Lower leg skin (tissue), 4 donors: ENCODE measurements around the gene RARB. TPM values are rescaled to one million over a fixed set of nuclear protein-coding genes. Genes with fewer than 3 reads are reported as not detected.

Source experiments
- DNase-seq, 2 donors: peaks; one replicate each; pipeline ENCODE4 v3.0.0-alpha.2; 2019; ENCODE audit warnings: low spot score in 2 of 2
- H3K4me3 ChIP-seq: fragments of 200-600 bp; sonication (generic); 2 replicates; pipeline ENCODE4 v1.5.1; 2017; ENCODE audit warnings: mild to moderate bottlenecking, low read depth; ENCODE audit not compliant: poor library complexity, severe bottlenecking
- POLR2A ChIP-seq, 2 donors: fragments of 450-650 bp; IDR thresholded peaks; one replicate each; pipeline ENCODE4 v1.6.1; 2016 to 2017; ENCODE audit warnings: antibody characterized with exemption in 2 of 2, mild to moderate bottlenecking in 1 of 2, moderate library complexity in 1 of 2
- WGBS, 2 donors: methylation state at CpG; one replicate each; pipeline ENCODE4 v1.1.5; 2018; 5-methylcytosine and 5-hydroxymethylcytosine counted together
- intact Hi-C: fragments of 100-400 bp; cut with DNase I; formaldehyde crosslinking; loops from one replicate; pipeline ENCODE4 v1.15.0; 2023; ENCODE audit warnings: low total_unique reads
- total RNA-seq, 4 donors: library from RNA; depleted of rRNA; stranded (reverse); fragments of >200 nt; gene quantifications; one replicate each; pipeline ENCODE4 v1.1.0, GENCODE V29; 2016
- TF ChIP-seq, protein P1 (sequence below), 3 donors: fragments of 450-650 bp; IDR thresholded peaks; one replicate each; pipeline ENCODE4 v1.5.1; 2016; ENCODE audit warnings: antibody characterized with exemption in 3 of 3, mild to moderate bottlenecking in 3 of 3, moderate library complexity in 2 of 3

RARB gene
- total RNA-seq, 4 donors from 2014 or later: 0.34 to 6.5 (median 4.4) TPM; not detected in 1

DNA sequence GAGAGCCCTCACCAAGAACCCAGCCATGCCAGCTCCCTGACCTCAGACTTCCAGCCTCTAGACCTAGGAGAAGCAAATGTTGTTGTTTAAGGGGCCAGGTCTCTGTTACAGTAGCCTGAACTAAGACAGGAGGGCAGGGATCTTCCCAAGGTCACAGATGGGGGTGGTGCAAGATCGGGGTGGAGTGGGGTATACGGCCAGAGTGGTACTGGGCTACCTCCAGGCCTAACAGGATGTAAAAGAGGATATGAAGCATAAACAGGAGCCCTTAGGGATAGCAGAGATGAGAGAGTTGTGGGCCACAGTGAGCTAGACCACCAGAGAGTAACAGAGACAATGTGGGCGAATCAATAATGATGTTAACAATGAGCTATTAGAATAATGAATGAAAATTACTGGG is 153.8 kb downstream of the RARB start:
- no peak for DNase-seq
- H3K4me3 ChIP-seq: no peak overlapping the region
- WGBS, 2 donors: 89 to 97% methylated on average over 3 of the region's 3 CpGs
- intact Hi-C loops: no loop called here
- TF ChIP-seq, protein P1, sequence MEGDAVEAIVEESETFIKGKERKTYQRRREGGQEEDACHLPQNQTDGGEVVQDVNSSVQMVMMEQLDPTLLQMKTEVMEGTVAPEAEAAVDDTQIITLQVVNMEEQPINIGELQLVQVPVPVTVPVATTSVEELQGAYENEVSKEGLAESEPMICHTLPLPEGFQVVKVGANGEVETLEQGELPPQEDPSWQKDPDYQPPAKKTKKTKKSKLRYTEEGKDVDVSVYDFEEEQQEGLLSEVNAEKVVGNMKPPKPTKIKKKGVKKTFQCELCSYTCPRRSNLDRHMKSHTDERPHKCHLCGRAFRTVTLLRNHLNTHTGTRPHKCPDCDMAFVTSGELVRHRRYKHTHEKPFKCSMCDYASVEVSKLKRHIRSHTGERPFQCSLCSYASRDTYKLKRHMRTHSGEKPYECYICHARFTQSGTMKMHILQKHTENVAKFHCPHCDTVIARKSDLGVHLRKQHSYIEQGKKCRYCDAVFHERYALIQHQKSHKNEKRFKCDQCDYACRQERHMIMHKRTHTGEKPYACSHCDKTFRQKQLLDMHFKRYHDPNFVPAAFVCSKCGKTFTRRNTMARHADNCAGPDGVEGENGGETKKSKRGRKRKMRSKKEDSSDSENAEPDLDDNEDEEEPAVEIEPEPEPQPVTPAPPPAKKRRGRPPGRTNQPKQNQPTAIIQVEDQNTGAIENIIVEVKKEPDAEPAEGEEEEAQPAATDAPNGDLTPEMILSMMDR (IDR thresholded peaks at IDR 0.05): no peak
- no peak for TF ChIP-seq POLR2A (IDR thresholded peaks at IDR 0.05)

DNA sequence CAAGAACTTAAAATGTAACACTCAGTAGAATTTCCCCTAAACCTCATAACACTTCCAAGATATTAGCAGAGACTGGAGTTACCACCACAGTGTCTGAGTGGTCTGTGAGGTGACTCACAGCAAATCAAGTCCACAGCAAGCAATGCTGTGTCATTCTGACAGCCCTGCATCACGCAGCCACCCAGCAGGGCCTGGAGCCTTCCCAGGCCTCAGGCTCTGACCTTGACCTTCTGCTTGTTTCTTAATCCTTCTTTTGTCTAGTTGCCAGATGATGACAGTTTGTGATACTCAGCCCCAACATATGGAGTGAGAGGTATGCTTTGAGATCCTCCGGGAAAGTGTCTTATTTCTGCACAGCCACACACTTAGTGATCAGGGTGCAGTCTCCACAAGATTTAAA is 154.2 kb downstream of the RARB start:
- H3K4me3 ChIP-seq: no peak overlapping the region
- WGBS, 2 donors: 83 to 87% methylated on average over 2 of the region's 2 CpGs
- no peak for DNase-seq
- intact Hi-C loops: no loop called here
- TF ChIP-seq POLR2A (IDR thresholded peaks at IDR 0.05): no peak
- TF ChIP-seq, protein P1 (IDR thresholded peaks at IDR 0.05): no peak

DNA sequence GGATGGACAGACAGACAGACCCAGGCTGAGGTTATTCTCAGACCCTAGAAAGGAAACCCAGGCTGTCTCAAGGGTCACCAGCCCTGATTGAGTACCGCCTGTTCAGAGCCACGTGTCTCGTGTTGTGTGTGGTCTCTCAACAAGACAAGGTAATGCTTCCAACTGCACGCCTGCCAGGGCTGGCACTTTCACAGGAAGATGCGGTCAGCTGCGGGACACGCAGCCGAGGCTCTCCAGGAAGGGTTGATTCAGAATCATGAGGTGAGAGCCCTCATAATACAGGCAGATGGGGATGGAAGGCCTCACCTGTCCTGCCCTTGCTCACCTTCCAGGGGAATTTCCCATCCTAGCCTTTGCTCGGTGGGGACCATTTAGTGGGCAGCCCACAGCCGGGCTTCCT is 155.3 kb downstream of the RARB start:
- TF ChIP-seq, protein P1 (IDR thresholded peaks at IDR 0.05): no peak
- no peak for TF ChIP-seq POLR2A (IDR thresholded peaks at IDR 0.05)
- DNase-seq: no peak
- 81 to 83% methylated on average over 10 of the region's 10 CpGs for WGBS, 2 donors
- no peak overlapping the region for H3K4me3 ChIP-seq
- intact Hi-C loops: no loop called here

DNA sequence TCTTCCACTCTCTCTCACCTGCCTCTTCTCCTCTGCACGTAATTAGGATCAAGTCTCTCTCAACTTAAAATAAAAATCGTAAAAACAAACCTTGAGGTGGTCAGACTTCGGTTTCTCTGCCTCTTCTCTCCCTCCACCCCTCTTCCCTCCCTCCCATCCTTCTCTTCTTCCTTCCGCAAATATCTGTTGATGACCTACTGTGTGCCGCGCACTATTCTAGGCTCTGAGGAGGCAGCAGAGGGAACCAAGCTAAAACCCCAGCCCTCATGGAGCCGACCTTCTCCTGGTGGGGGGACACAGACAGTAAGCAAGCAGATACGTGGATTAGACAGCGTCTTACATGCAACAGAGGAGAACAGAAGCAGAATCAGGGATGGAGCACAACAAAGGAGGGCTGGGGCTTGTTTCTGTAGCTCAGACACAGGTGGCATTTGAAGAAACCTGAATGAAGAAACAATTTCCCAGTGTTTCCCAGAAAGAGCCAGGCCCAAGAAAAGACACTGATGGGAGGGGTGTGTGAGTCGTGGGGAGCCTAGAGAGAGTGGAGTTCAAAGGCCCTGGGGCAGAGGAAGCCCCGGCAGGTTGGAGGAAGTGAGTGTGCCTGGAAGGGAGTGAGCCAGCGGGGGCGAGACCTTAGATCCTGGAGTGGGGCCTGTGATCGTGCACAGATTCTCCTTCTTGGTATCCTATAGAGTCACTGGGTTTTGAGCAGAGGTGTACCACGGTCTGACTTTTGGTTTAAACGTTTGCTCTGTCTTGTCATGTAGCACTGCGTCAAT is 156.1 kb downstream of the RARB start:
- 87% methylated on average over 17 of the region's 17 CpGs for WGBS, 2 donors
- intact Hi-C loops: no loop called here
- TF ChIP-seq, protein P1 (IDR thresholded peaks at IDR 0.05): no peak
- DNase-seq: no peak
- no peak overlapping the region for H3K4me3 ChIP-seq

DNA sequence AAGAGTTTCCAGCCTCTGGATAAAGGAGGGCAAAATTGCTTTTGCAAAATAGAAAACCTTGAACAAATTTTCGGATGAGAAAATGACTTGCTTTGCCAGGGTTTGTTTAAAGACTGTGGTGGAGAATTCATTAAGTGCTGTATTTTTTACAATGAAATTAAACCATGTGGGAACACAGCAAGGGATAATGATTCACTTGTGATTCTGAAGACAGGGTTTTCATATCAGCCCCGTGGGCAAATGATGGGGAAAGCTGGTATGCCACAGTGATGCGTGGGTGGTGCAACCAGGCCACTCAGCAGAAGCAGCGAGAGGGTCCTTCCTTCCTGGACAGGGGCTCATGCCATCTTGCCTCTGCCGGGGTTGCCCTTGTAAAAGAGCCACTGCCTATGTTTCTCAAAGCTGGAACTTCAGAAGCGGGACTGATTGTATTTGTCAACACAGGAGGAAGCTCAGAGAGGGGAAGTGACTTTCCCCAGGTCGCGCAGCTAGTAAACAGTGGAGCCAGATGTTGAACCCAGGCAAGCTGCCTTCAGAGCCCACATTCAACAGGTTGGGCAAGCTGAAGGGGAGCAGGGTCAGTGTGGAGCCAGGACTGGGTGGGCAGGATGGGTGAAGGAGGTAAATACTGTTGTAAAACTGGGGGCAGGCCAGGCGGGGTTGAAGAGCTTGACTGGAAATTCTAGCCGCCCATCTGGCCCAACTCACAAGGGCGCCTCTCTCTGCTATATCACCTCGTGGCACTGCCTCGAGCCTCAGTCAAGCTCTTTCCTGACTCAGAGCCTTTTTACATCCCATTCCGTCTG is 157.5 kb downstream of the RARB start:
- 80 to 85% methylated on average over 14 of the region's 14 CpGs for WGBS, 2 donors
- intact Hi-C loops: no loop called here
- DNase-seq: no peak
- TF ChIP-seq, protein P1 (IDR thresholded peaks at IDR 0.05): no peak
- TF ChIP-seq POLR2A (IDR thresholded peaks at IDR 0.05): no peak
- no peak overlapping the region for H3K4me3 ChIP-seq
